HEK293 (cell line): ENCODE results near the gene HRC.
A peak's percentile ranks its signal among the peaks of the same experiment; 100 is the strongest.

ENCODE experiments used
- CTCF ChIA-PET: fragments of 350-600 bp; formaldehyde crosslinking; extraction: SDS; loops from one replicate; lab custom pipeline; 2021; ENCODE audit warnings: antibody characterized with exemption; lab: Yijun Ruan, JAX
- POLR2A ChIA-PET: fragments of 300-600 bp; formaldehyde crosslinking; extraction: SDS; loops from one replicate; lab custom pipeline; 2020; ENCODE audit warnings: antibody characterized with exemption, inconsistent platforms; lab: Yijun Ruan, JAX
- H3K27ac ChIP-seq: fragments of 200-500 bp; sonication (Bioruptor generic); 2 replicates; pipeline ENCODE4 v1.5.1; 2014; ENCODE audit warnings: low read depth, low read length, control low read depth, inconsistent platforms; ENCODE audit errors: extremely low read depth
- H3K36me3 ChIP-seq, 2 experiments: fragments of 200-500 bp in 1 of 2; sonication (Bioruptor generic) in 1 of 2; 1 replicate in 1 of 2; 2 replicates in 1 of 2; pipeline ENCODE4 v1.5.1; 2014 to 2017; ENCODE audit warnings: inconsistent platforms in 2 of 2, low read length in 2 of 2; ENCODE audit not compliant: control insufficient read depth in 2 of 2, insufficient read depth in 1 of 2
- H3K4me1 ChIP-seq: fragments of 200-500 bp; sonication (Bioruptor generic); 2 replicates; pipeline ENCODE4 v1.5.1; 2014; ENCODE audit warnings: mild to moderate bottlenecking, low read length, inconsistent platforms; ENCODE audit not compliant: control insufficient read depth, insufficient read depth
- H3K4me3 ChIP-seq: 2 replicates; pipeline ENCODE4 v1.5.1; 2011; ENCODE audit warnings: low read depth, mild to moderate bottlenecking, control low read depth, low read length, moderate library complexity
- H3K9me3 ChIP-seq: fragments of 200-500 bp; sonication (Bioruptor generic); 2 replicates; pipeline ENCODE4 v1.5.1; 2014; ENCODE audit warnings: low read depth, low read length, inconsistent platforms; ENCODE audit not compliant: control insufficient read depth, insufficient read depth
- HOXA7 ChIP-seq: sonication (generic); formaldehyde crosslinking; IDR thresholded peaks from 2 replicates; pipeline ENCODE4 v1.8.1; 2022; ENCODE audit warnings: missing genetic modification reagents, borderline replicate concordance
- SP2 ChIP-seq: fragments of 450-650 bp; formaldehyde crosslinking; IDR thresholded peaks from 2 replicates; pipeline ENCODE4 v1.5.1; 2016; ENCODE audit warnings: missing biosample characterization, missing genetic modification characterization
- ZBTB10 ChIP-seq: fragments of 450-650 bp; formaldehyde crosslinking; IDR thresholded peaks from 2 replicates; pipeline ENCODE4 v1.5.1; 2016; ENCODE audit warnings: missing biosample characterization, missing genetic modification characterization
- ZBTB20 ChIP-seq: fragments of 450-650 bp; formaldehyde crosslinking; IDR thresholded peaks from 2 replicates; pipeline ENCODE4 v1.5.1; 2016; ENCODE audit warnings: missing biosample characterization, missing genetic modification characterization
- ZBTB49 ChIP-seq: fragments of 450-650 bp; formaldehyde crosslinking; IDR thresholded peaks from 2 replicates; pipeline ENCODE4 v1.5.1; 2016; ENCODE audit warnings: missing biosample characterization, missing genetic modification characterization, low read depth
- ZEB2 ChIP-seq: fragments of 450-650 bp; formaldehyde crosslinking; IDR thresholded peaks from 2 replicates; pipeline ENCODE4 v1.5.1; 2016; ENCODE audit warnings: missing biosample characterization, missing genetic modification characterization
- ZNF132 ChIP-seq: fragments of 450-650 bp; formaldehyde crosslinking; IDR thresholded peaks from 2 replicates; pipeline ENCODE4 v1.5.1; 2017; ENCODE audit warnings: missing biosample characterization, missing genetic modification characterization, borderline replicate concordance
- ZNF169 ChIP-seq: fragments of 450-650 bp; formaldehyde crosslinking; IDR thresholded peaks from 2 replicates; pipeline ENCODE4 v1.5.1; 2016; ENCODE audit warnings: missing biosample characterization, missing genetic modification characterization
- ZNF174 ChIP-seq: fragments of 450-650 bp; formaldehyde crosslinking; IDR thresholded peaks from 2 replicates; pipeline ENCODE4 v1.5.0; 2017; ENCODE audit warnings: missing biosample characterization, mild to moderate bottlenecking, missing genetic modification characterization
- ZNF175 ChIP-seq: fragments of 450-650 bp; formaldehyde crosslinking; IDR thresholded peaks from 2 replicates; pipeline ENCODE4 v1.5.1; 2016; ENCODE audit warnings: missing biosample characterization, missing genetic modification characterization
- ZNF184 ChIP-seq: fragments of 450-650 bp; IDR thresholded peaks from 2 replicates; pipeline ENCODE4 v1.5.1; 2018; ENCODE audit warnings: missing biosample characterization, mild to moderate bottlenecking, missing genetic modification characterization
- ZNF292 ChIP-seq: fragments of 450-650 bp; formaldehyde crosslinking; IDR thresholded peaks from 2 replicates; pipeline ENCODE4 v1.5.1; 2016; ENCODE audit warnings: low read depth, missing biosample characterization, missing genetic modification characterization, borderline replicate concordance
- ZNF335 ChIP-seq: fragments of 450-650 bp; formaldehyde crosslinking; conservative IDR thresholded peaks from 2 replicates; pipeline ENCODE4 v1.5.1; 2016; ENCODE audit warnings: missing biosample characterization, missing genetic modification characterization
- ZNF366 ChIP-seq: fragments of 450-650 bp; formaldehyde crosslinking; conservative IDR thresholded peaks from 2 replicates; pipeline ENCODE4 v1.5.1; 2016; ENCODE audit warnings: missing biosample characterization, missing genetic modification characterization
- ZNF398 ChIP-seq: fragments of 450-650 bp; formaldehyde crosslinking; IDR thresholded peaks from 2 replicates; pipeline ENCODE4 v1.5.1; 2017; ENCODE audit warnings: missing biosample characterization, missing genetic modification characterization
- ZNF510 ChIP-seq: fragments of 450-650 bp; formaldehyde crosslinking; IDR thresholded peaks from 2 replicates; pipeline ENCODE4 v1.5.1; 2018; ENCODE audit warnings: mild to moderate bottlenecking, missing genetic modification characterization, missing biosample characterization; ENCODE audit not compliant: insufficient replicate concordance
- ZNF600 ChIP-seq: fragments of 450-650 bp; formaldehyde crosslinking; IDR thresholded peaks from 2 replicates; pipeline ENCODE4 v1.5.1; 2016; ENCODE audit warnings: missing biosample characterization, missing genetic modification characterization
- ZNF677 ChIP-seq: fragments of 450-650 bp; IDR thresholded peaks from 2 replicates; pipeline ENCODE4 v1.5.0; 2018; ENCODE audit warnings: missing biosample characterization, mild to moderate bottlenecking, missing genetic modification characterization, moderate library complexity
- ZNF692 ChIP-seq: fragments of 450-650 bp; formaldehyde crosslinking; IDR thresholded peaks from 2 replicates; pipeline ENCODE4 v1.5.1; 2016; ENCODE audit warnings: missing biosample characterization, missing genetic modification characterization
- ZNF776 ChIP-seq: fragments of 450-650 bp; formaldehyde crosslinking; IDR thresholded peaks from 2 replicates; pipeline ENCODE4 v1.5.0; 2017; ENCODE audit warnings: missing biosample characterization, missing genetic modification characterization, borderline replicate concordance
- ZNF843 ChIP-seq: fragments of 450-650 bp; formaldehyde crosslinking; IDR thresholded peaks from 2 replicates; pipeline ENCODE4 v1.5.1; 2016; ENCODE audit warnings: missing biosample characterization, missing genetic modification characterization
- TF ChIP-seq, protein P1 (sequence below): fragments of 450-650 bp; formaldehyde crosslinking; optimal IDR thresholded peaks from 2 replicates; pipeline ENCODE3; 2016; ENCODE audit warnings: missing biosample characterization, mild to moderate bottlenecking, missing genetic modification characterization

HRC gene

GRCh38 chr19:49160450-49161189 lies 5.4 kb upstream of the HRC start:
- H3K36me3 ChIP-seq: no peaks in the 10 kb centered on the region
- H3K4me1 ChIP-seq: peaks cover 7% of the 10 kb centered on the region
- TF ChIP-seq ZBTB20 (no peak), ZBTB10 (tag by site-specific recombination) (0 out of 2 replicates have a peak, but pooled peaks have one; percentile 23)
- H3K9me3 ChIP-seq: no peaks in the 10 kb centered on the region
- no peak overlapping the region for H3K27ac ChIP-seq
- POLR2A ChIA-PET: interaction anchor here (0.6 to 1.5 kb wide), 3 partner anchors 11 to 26 kb away, joined by 4 to 7 read pairs (median 4); no protein-coding TSS in a partner anchor
- H3K4me3 ChIP-seq: no peak overlapping the region
- CTCF ChIA-PET: interaction anchor here (0.6 to 2.1 kb wide), 7 partner anchors 15 to 167 kb away, joined by 3 to 13 read pairs (median 4); partner anchors contain the start of gene RUVBL2

GRCh38 chr19:49157445-49158224 lies 2.4 kb upstream of the HRC start, which contains the start of gene TRPM4:
TSS of gene TRPM4 (plus strand) at chr19:49157792. CDS start at chr19:49157867, 75 bp downstream.
- no peaks in the 10 kb centered on the region for H3K9me3 ChIP-seq
- H3K36me3 ChIP-seq: no peaks in the 10 kb centered on the region
- CTCF ChIA-PET: interaction anchor here (1.4 kb wide), 1 partner anchor 60 kb away, joined by 4 read pairs; no protein-coding TSS in a partner anchor
- peak within 1 kb of the TSS; percentile 47; the same call in 1 of the 2 replicates for H3K27ac ChIP-seq
- peaks cover 7% of the 10 kb centered on the region for H3K4me1 ChIP-seq
- POLR2A ChIA-PET: no interaction called here
- peak within 1 kb of the TSS; percentile 81 for H3K4me3 ChIP-seq
- TF ChIP-seq ZNF398 (tag by site-specific recombination) (no peak; the same call in 1 of the 2 replicates), ZNF175 (tag by site-specific recombination) (no peak), HOXA7 (CRISPR knock-in tag) (no peak), ZNF335 (tag by site-specific recombination) (peak; percentile 83), ZNF174 (no peak), ZNF292 (no peak), ZBTB49 (no peak), ZNF776 (tag by site-specific recombination) (no peak), ZNF184 (tag by site-specific recombination) (no peak), ZNF366 (tag by site-specific recombination) (no peak), ZNF600 (tag by site-specific recombination) (peak; percentile 98), ZNF843 (tag by site-specific recombination) (peak; percentile 13; the same call in 1 of the 2 replicates), ZNF677 (tag by site-specific recombination) (peak; percentile 38; the same call in 1 of the 2 replicates), ZEB2 (tag by site-specific recombination) (peak; percentile 35; the same call in 1 of the 2 replicates), ZNF692 (tag by site-specific recombination) (0 out of 2 replicates have a peak, but pooled peaks have one; percentile 49), ZNF169 (no peak), ZNF132 (tag by site-specific recombination) (no peak), SP2 (tag by site-specific recombination) (peak; percentile 87), ZNF510 (tag by site-specific recombination) (no peak)
- TF ChIP-seq, protein P1, sequence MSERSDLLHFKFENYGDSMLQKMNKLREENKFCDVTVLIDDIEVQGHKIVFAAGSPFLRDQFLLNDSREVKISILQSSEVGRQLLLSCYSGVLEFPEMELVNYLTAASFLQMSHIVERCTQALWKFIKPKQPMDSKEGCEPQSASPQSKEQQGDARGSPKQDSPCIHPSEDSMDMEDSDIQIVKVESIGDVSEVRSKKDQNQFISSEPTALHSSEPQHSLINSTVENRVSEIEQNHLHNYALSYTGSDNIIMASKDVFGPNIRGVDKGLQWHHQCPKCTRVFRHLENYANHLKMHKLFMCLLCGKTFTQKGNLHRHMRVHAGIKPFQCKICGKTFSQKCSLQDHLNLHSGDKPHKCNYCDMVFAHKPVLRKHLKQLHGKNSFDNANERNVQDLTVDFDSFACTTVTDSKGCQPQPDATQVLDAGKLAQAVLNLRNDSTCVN: peak; percentile 55
